H1 (cell line): ENCODE measurements around the gene RASD1. TPM values are rescaled to one million over a fixed set of nuclear protein-coding genes. Genes with fewer than 3 reads are reported as not detected.

Experiments
- CTCF ChIA-PET: fragments of 300-600 bp; sonication (Branson Sonifier 250); formaldehyde crosslinking; loops from one replicate; lab custom pipeline; 2021; ENCODE audit not compliant: partially characterized antibody; lab: Charles Lee
- POLR2A ChIA-PET: fragments of 300-600 bp; sonication (Branson Sonifier 250); formaldehyde crosslinking; loops from one replicate; lab custom pipeline; 2021; ENCODE audit warnings: inconsistent platforms; ENCODE audit not compliant: partially characterized antibody; lab: Charles Lee
- DNase-seq, 2 experiments: peaks; one replicate each; pipeline versions ENCODE4 v3.0.0 to v3.0.0-alpha.2; 2010 to 2022; ENCODE audit warnings: low spot score in 2 of 2, low read depth in 1 of 2, mixed read lengths in 1 of 2
- FAIRE-seq: peaks from 2 replicates; lab custom pipeline; 2011; peaks lifted over from hg19 to GRCh38; lab: Jason Lieb, UNC
- H2AFZ ChIP-seq: 2 replicates; pipeline ENCODE4 v1.8.1; 2012; ENCODE audit warnings: low read length, inconsistent platforms
- H2AK5ac ChIP-seq: 2 replicates; pipeline ENCODE4 v1.6.1; 2013; ENCODE audit warnings: low read depth, low read length
- H2BK120ac ChIP-seq: replicated peaks from 2 replicates; pipeline ENCODE3; 2013; ENCODE audit warnings: low read depth, low read length, inconsistent platforms
- H2BK12ac ChIP-seq: 2 replicates; pipeline ENCODE4 v1.6.1; 2013; ENCODE audit warnings: low read depth, low read length
- H2BK15ac ChIP-seq: 2 replicates; pipeline ENCODE4 v1.6.1; 2013; ENCODE audit warnings: low read length
- H2BK20ac ChIP-seq: 2 replicates; pipeline ENCODE4 v1.6.1; 2013; ENCODE audit warnings: low read length
- H2BK5ac ChIP-seq: 2 replicates; pipeline ENCODE4 v1.6.1; 2013; ENCODE audit warnings: low read depth, low read length
- H3K14ac ChIP-seq: 2 replicates; pipeline ENCODE4 v1.6.1; 2013; ENCODE audit warnings: inconsistent platforms; ENCODE audit not compliant: insufficient read length
- H3K18ac ChIP-seq: 2 replicates; pipeline ENCODE4 v1.6.1; 2013; ENCODE audit warnings: low read length; ENCODE audit errors: extremely low read depth
- H3K23ac ChIP-seq: 2 replicates; pipeline ENCODE4 v1.6.1; 2013; ENCODE audit warnings: inconsistent platforms; ENCODE audit not compliant: insufficient read length
- H3K23me2 ChIP-seq: 2 replicates; pipeline ENCODE4 v1.6.1; 2013; ENCODE audit warnings: low read depth, low read length
- H3K27ac ChIP-seq: 2 replicates; pipeline ENCODE4 v1.6.1; 2011; ENCODE audit warnings: low read depth, low read length, inconsistent platforms
- H3K27me3 ChIP-seq, 4 experiments: replicated peaks in 1 of 4; 1 replicate in 1 of 4; 2 replicates in 3 of 4; pipeline versions ENCODE4 v1.6.1 to v1.8.1; 2011 to 2013; ENCODE audit warnings: low read length in 3 of 4, mild to moderate bottlenecking in 3 of 4, inconsistent platforms in 2 of 4, mixed read lengths in 2 of 4, moderate library complexity in 1 of 4; ENCODE audit not compliant: control insufficient read depth in 3 of 4, insufficient read depth in 3 of 4; ENCODE audit errors: extremely low read depth in 1 of 4
- H3K36me3 ChIP-seq, 4 experiments: 2 replicates each; pipeline versions ENCODE4 v1.6.1 to v1.8.1; 2011 to 2013; ENCODE audit warnings: mild to moderate bottlenecking in 4 of 4, low read length in 3 of 4, moderate library complexity in 2 of 4, control low read depth in 1 of 4, inconsistent platforms in 1 of 4; ENCODE audit not compliant: insufficient read depth in 4 of 4, control insufficient read depth in 2 of 4
- H3K4ac ChIP-seq: replicated peaks from 2 replicates; pipeline ENCODE3; 2013; ENCODE audit warnings: low read length, low read depth, mixed read lengths, inconsistent platforms; ENCODE audit not compliant: insufficient read length
- H3K4me1 ChIP-seq, 4 experiments: replicated peaks in 1 of 4; 1 replicate in 1 of 4; 2 replicates in 3 of 4; pipeline versions ENCODE4 v1.6.1 to v1.8.1; 2011 to 2013; ENCODE audit warnings: low read length in 3 of 4, inconsistent platforms in 2 of 4, mixed read lengths in 1 of 4; ENCODE audit not compliant: insufficient read depth in 4 of 4, control insufficient read depth in 3 of 4
- H3K4me2 ChIP-seq, 2 experiments: 2 replicates each; pipeline versions ENCODE4 v1.6.1 to v1.8.1; 2011 to 2013; ENCODE audit warnings: low read depth in 2 of 2, low read length in 2 of 2, control low read depth in 1 of 2, inconsistent platforms in 1 of 2, mild to moderate bottlenecking in 1 of 2; ENCODE audit not compliant: insufficient read depth in 1 of 2
- H3K4me3 ChIP-seq, 4 experiments: fragments of 200-600, 300-600 bp in 1 of 4; sonication (generic), shearing (Covaris generic), sonication (Bioruptor Twin) in 1 of 4; 2 replicates each; pipeline versions ENCODE4 v1.5.1 to v1.8.1; 2011 to 2016; ENCODE audit warnings: low read length in 4 of 4, low read depth in 3 of 4, control low read depth in 2 of 4, inconsistent platforms in 2 of 4, mild to moderate bottlenecking in 2 of 4, mixed read lengths in 1 of 4, moderate library complexity in 1 of 4; ENCODE audit not compliant: insufficient read depth in 2 of 4; ENCODE audit errors: extremely low read depth in 1 of 4
- H3K56ac ChIP-seq: replicated peaks from 2 replicates; pipeline ENCODE3; 2013; ENCODE audit warnings: low read depth, mild to moderate bottlenecking, mixed read lengths, low read length, inconsistent platforms; ENCODE audit not compliant: insufficient read length
- H3K79me1 ChIP-seq: 2 replicates; pipeline ENCODE4 v1.6.1; 2013; ENCODE audit warnings: low read depth, low read length, control low read depth
- H3K79me2 ChIP-seq, 2 experiments: 2 replicates each; pipeline versions ENCODE4 v1.6.1 to v1.8.1; 2012 to 2013; ENCODE audit warnings: low read length in 2 of 2, mild to moderate bottlenecking in 2 of 2, inconsistent platforms in 1 of 2; ENCODE audit not compliant: insufficient read depth in 2 of 2, control insufficient read depth in 1 of 2
- H3K9ac ChIP-seq, 4 experiments: replicated peaks in 1 of 4; 1 replicate in 1 of 4; 2 replicates in 3 of 4; pipeline versions ENCODE4 v1.6.1 to v1.8.1; 2011 to 2013; ENCODE audit warnings: low read depth in 3 of 4, low read length in 3 of 4, control low read depth in 2 of 4, mild to moderate bottlenecking in 2 of 4, moderate library complexity in 2 of 4, inconsistent platforms in 1 of 4; ENCODE audit errors: extremely low read depth in 1 of 4
- H3K9me3 ChIP-seq, 2 experiments: 2 replicates each; pipeline versions ENCODE4 v1.6.1 to v1.8.1; 2012 to 2013; ENCODE audit warnings: mild to moderate bottlenecking in 2 of 2, moderate library complexity in 2 of 2, control low read depth in 1 of 2, inconsistent platforms in 1 of 2, low read depth in 1 of 2, low read length in 1 of 2, mixed read lengths in 1 of 2; ENCODE audit not compliant: insufficient read depth in 2 of 2
- H4K20me1 ChIP-seq, 2 experiments: replicated peaks in 1 of 2; 2 replicates each; pipeline versions ENCODE3 to v1.8.1; 2011 to 2013; ENCODE audit warnings: inconsistent platforms in 2 of 2, low read length in 2 of 2, mild to moderate bottlenecking in 1 of 2; ENCODE audit not compliant: insufficient read depth in 2 of 2, control insufficient read depth in 1 of 2
- H4K5ac ChIP-seq: 2 replicates; pipeline ENCODE4 v1.6.1; 2013; ENCODE audit warnings: low read length, low read depth, mixed read lengths, inconsistent platforms; ENCODE audit not compliant: insufficient read length
- H4K8ac ChIP-seq: 2 replicates; pipeline ENCODE4 v1.8.0; 2013; ENCODE audit warnings: mild to moderate bottlenecking, moderate library complexity, low read length, inconsistent platforms; ENCODE audit not compliant: insufficient read depth; ENCODE audit errors: extremely low read depth
- H4K91ac ChIP-seq: replicated peaks from 2 replicates; pipeline ENCODE3; 2013; ENCODE audit warnings: low read length, mixed read lengths, inconsistent platforms; ENCODE audit not compliant: insufficient read length
- CBX5 ChIP-seq: fragments of 300-800, 300-1000 bp; sonication (generic); IDR thresholded peaks from 2 replicates; pipeline ENCODE4 v1.7.1; 2016; ENCODE audit warnings: antibody characterized with exemption, low read length, low read depth
- CHD1 ChIP-seq: IDR thresholded peaks from 2 replicates; pipeline ENCODE4 v1.6.1; 2012; ENCODE audit warnings: low read depth, low read length, improper control_type of control experiment
- CREB1 ChIP-seq: IDR thresholded peaks from 2 replicates; pipeline ENCODE4 v1.6.1; 2012; ENCODE audit warnings: inconsistent platforms
- CTCF ChIP-seq, 3 experiments: IDR thresholded peaks; 1 replicate in 2 of 3; 2 replicates in 1 of 3; pipeline versions ENCODE4 v1.5.1 to v1.6.1; 2011; ENCODE audit warnings: low read length in 3 of 3, mild to moderate bottlenecking in 3 of 3, inconsistent platforms in 2 of 3, low read depth in 1 of 3, moderate library complexity in 1 of 3; ENCODE audit not compliant: insufficient read depth in 1 of 3; ENCODE audit errors: control extremely low read depth in 1 of 3
- E2F6 ChIP-seq: IDR thresholded peaks from 2 replicates; pipeline ENCODE4 v1.6.1; 2012; ENCODE audit warnings: inconsistent platforms
- EZH2 ChIP-seq: fragments of 200-600 bp; sonication (generic); IDR thresholded peaks from 2 replicates; pipeline ENCODE4 v1.7.1; 2012; ENCODE audit warnings: low read depth, mild to moderate bottlenecking, moderate library complexity, low read length, inconsistent platforms; ENCODE audit not compliant: severe bottlenecking
- FOSL1 ChIP-seq: IDR thresholded peaks from 2 replicates; pipeline ENCODE4 v1.6.1; 2011; ENCODE audit warnings: mild to moderate bottlenecking, low read depth, low read length, moderate library complexity; ENCODE audit not compliant: insufficient read depth
- KDM1A ChIP-seq: fragments of 200-600, 300-600 bp; sonication (generic); IDR thresholded peaks from 2 replicates; pipeline ENCODE4 v1.7.1; 2016; ENCODE audit warnings: mild to moderate bottlenecking, low read length, borderline replicate concordance
- RFX5 ChIP-seq: IDR thresholded peaks from 2 replicates; pipeline ENCODE4 v1.6.1; 2011; ENCODE audit warnings: low read depth, low read length, improper control_type of control experiment, borderline replicate concordance
- TCF12 ChIP-seq: IDR thresholded peaks from 2 replicates; pipeline ENCODE4 v1.6.1; 2011; ENCODE audit warnings: low read depth, mild to moderate bottlenecking, low read length
- WGBS, 2 experiments: shearing (Covaris generic) in 1 of 2; methylation state at CpG; one replicate each; pipeline versions ENCODE4 v1.1.6 to v1.1.7; 2013 to 2015; ENCODE audit warnings: low lambda C conversion rate in 2 of 2, mixed read lengths in 2 of 2, inconsistent platforms in 1 of 2, low coverage in 1 of 2, missing lambda C conversion rate in 1 of 2; ENCODE audit not compliant: insufficient replicate concordance in 2 of 2, insufficient coverage in 1 of 2, insufficient read length in 1 of 2; ENCODE audit errors: extremely low coverage in 1 of 2, missing lambda C conversion rate in 1 of 2; 5-methylcytosine and 5-hydroxymethylcytosine counted together
- polyA plus RNA-seq, 7 experiments: library from polyadenylated mRNA; depleted of rRNA in 3 of 7; stranded (reverse) in 5 of 7; unstranded in 2 of 7; fragments of >200 nt in 5 of 7; fragments of 200-250 nt in 2 of 7; gene quantifications; 1 replicate in 5 of 7; 2 replicates in 1 of 7; 4 replicates in 1 of 7; pipeline versions ENCODE4 v1.2.1 to v1.2.3, GENCODE V29; 2011 to 2013; ENCODE audit warnings: missing spikeins in 2 of 7, mixed read lengths in 2 of 7
- total RNA-seq: library from RNA; stranded (reverse); fragmentation: NEBNext Ultra II Directional; extraction: Animal tissue kit (Norgen Biotek cat#: 25700); gene quantifications from 2 replicates; pipeline ENCODE4 v1.2.1, GENCODE V29; 2021

RASD1 gene
- total and polyA plus RNA-seq, 2 of the 8 experiments (the other 6 are each of a cell fraction or from before 2014, with no cell fraction given) = 2.3 to 2.6 TPM

GRCh38 chr17:17445296-17445924 is 50.8 kb downstream of the RASD1 start:
- no peak overlapping the region for H3K23ac ChIP-seq
- no peak overlapping the region for H2BK120ac ChIP-seq
- no peak overlapping the region for H3K9ac ChIP-seq
- no peak overlapping the region for H3K14ac ChIP-seq
- no peak overlapping the region for H4K5ac ChIP-seq
- no peaks in the 10 kb centered on the region for H3K79me2 ChIP-seq
- H4K20me1 ChIP-seq = no peaks in the 10 kb centered on the region
- H4K8ac ChIP-seq = no peak overlapping the region; the same call in 1 of the 2 replicates
- no peak overlapping the region for H3K27ac ChIP-seq
- 78% methylated on average over 8 of the region's 8 CpGs; no CpG with 5 or more reads in 1 of the 2 experiments for WGBS, 2 experiments
- no peak overlapping the region for H3K4me2 ChIP-seq
- H3K4me1 ChIP-seq = peaks cover 0 to 6% (median 2%) of the 10 kb centered on the region in 4 experiments; a peak in 3 of 7 replicates
- no peaks in the 10 kb centered on the region for H3K27me3 ChIP-seq
- no peak overlapping the region for H2BK12ac ChIP-seq
- no peak overlapping the region for H3K56ac ChIP-seq
- no peak overlapping the region for H2AFZ ChIP-seq
- H3K4ac ChIP-seq = no peak overlapping the region
- no peak overlapping the region for H2BK15ac ChIP-seq
- DNase-seq (no peak), FAIRE-seq (no peak)
- ChIA-PET CTCF (interaction anchor here (0.8 to 3.7 kb wide), 6 partner anchors 8 to 91 kb away, joined by 4 to 12 read pairs (median 5); no protein-coding TSS in a partner anchor), POLR2A (no interaction called here)
- H2BK20ac ChIP-seq = no peak overlapping the region
- H3K23me2 ChIP-seq = no peaks in the 10 kb centered on the region
- H3K4me3 ChIP-seq = no peak overlapping the region
- H2AK5ac ChIP-seq = no peak overlapping the region
- no peaks in the 10 kb centered on the region for H3K9me3 ChIP-seq
- H2BK5ac ChIP-seq = no peak overlapping the region
- H3K36me3 ChIP-seq = no peaks in the 10 kb centered on the region
- H3K79me1 ChIP-seq = no peaks in the 10 kb centered on the region
- no peak overlapping the region for H3K18ac ChIP-seq
- H4K91ac ChIP-seq = no peak overlapping the region
- no peak for TF ChIP-seq TCF12
- no peak for TF ChIP-seq E2F6
- no peak for TF ChIP-seq CREB1
- TF ChIP-seq RFX5 = no peak
- TF ChIP-seq CTCF (IDR thresholded peaks at IDR 0.05; ENCODE audit: control extremely low read depth in 1 of 3, insufficient read depth in 1 of 3, low read depth in 1 of 3, low read length in 3 of 3) = no peak
- TF ChIP-seq CHD1 = no peak
- TF ChIP-seq EZH2 = no peak
- TF ChIP-seq KDM1A = no peak
- no peak for TF ChIP-seq FOSL1
- TF ChIP-seq CBX5 = no peak
